ENCODE data around the gene HK2. TPM values are rescaled to one million over a fixed set of nuclear protein-coding genes. Genes with fewer than 3 reads are reported as not detected.
"Not testable (repeated sequence)": the region's sequence is repeated elsewhere in the genome, so short reads cannot be mapped to it uniquely, and the experiment has no call there.

The HK2 gene
- total RNA-seq, 1 experiment from 2014 or later = 27.8 TPM

- Histone ChIP-seq H3K27me3 (no peaks in the 10 kb centered on the region), H3K4me3 (no peak overlapping the region), H3K36me3 (no peaks in the 10 kb centered on the region; the same call in 1 of the 2 replicates), H3K9me3 (no peaks in the 10 kb centered on the region)
- DNase-seq = no peak
Measured at GRCh38 chr2:74828543-74828942, 5.4 kb upstream of the HK2 start.

- DNase-seq = peak; percentile 10
- no peak overlapping the region for H3K4me3 ChIP-seq
Measured at GRCh38 chr2:74831693-74832530, 2.0 kb upstream of the HK2 start.

GRCh38 chr2:74834234-74834791 lies 386 bp downstream of the HK2 start:
- peak; percentile 34 for DNase-seq
- H3K9me3 ChIP-seq = not testable (repeated sequence)
- peaks cover 12% of the 10 kb centered on the region; the same call in 1 of the 2 replicates for H3K36me3 ChIP-seq

More at GRCh38 chr2:74831693-74832530, 2.0 kb upstream of the HK2 start:
- Histone ChIP-seq H3K36me3 (peaks cover 3% of the 10 kb centered on the region; the same call in 1 of the 2 replicates), H3K9me3 (no peaks in the 10 kb centered on the region), H3K27me3 (no peaks in the 10 kb centered on the region)

GRCh38 chr2:74834792-74835755 lies 1.1 kb downstream of the HK2 start:
- no peaks in the 10 kb centered on the region for H3K9me3 ChIP-seq
- DNase-seq = peak; percentile 84
- peaks cover 12% of the 10 kb centered on the region; the same call in 1 of the 2 replicates for H3K36me3 ChIP-seq
- H3K27me3 ChIP-seq = no peaks in the 10 kb centered on the region
- peak overlapping the region; percentile 83 for H3K4me3 ChIP-seq

More at GRCh38 chr2:74834234-74834791, 386 bp downstream of the HK2 start:
- H3K27me3 ChIP-seq = not testable (repeated sequence)
- H3K4me3 ChIP-seq = peak overlapping the region; percentile 83

- DNase-seq = no peak
- no peaks in the 10 kb centered on the region for H3K27me3 ChIP-seq
- H3K36me3 ChIP-seq = peaks cover 12% of the 10 kb centered on the region; the same call in 1 of the 2 replicates
- H3K9me3 ChIP-seq = no peaks in the 10 kb centered on the region
- peak overlapping the region; percentile 83 for H3K4me3 ChIP-seq
Measured at GRCh38 chr2:74835831-74836674, 2.1 kb downstream of the HK2 start.

- H3K4me3 ChIP-seq = peak overlapping the region; percentile 83
- no peaks in the 10 kb centered on the region for H3K9me3 ChIP-seq
- no peak for DNase-seq
- peaks cover 12% of the 10 kb centered on the region; the same call in 1 of the 2 replicates for H3K36me3 ChIP-seq
- H3K27me3 ChIP-seq = no peaks in the 10 kb centered on the region
Measured at GRCh38 chr2:74836675-74837401, 2.9 kb downstream of the HK2 start.

- no peak for DNase-seq
- no peaks in the 10 kb centered on the region for H3K27me3 ChIP-seq
- H3K36me3 ChIP-seq = peaks cover 18% of the 10 kb centered on the region
- H3K9me3 ChIP-seq = no peaks in the 10 kb centered on the region
- no peak overlapping the region for H3K4me3 ChIP-seq
Measured at GRCh38 chr2:74841641-74842040, 7.7 kb downstream of the HK2 start.

- peak; percentile 65 for DNase-seq
- Histone ChIP-seq H3K4me3 (no peak overlapping the region), H3K9me3 (no peaks in the 10 kb centered on the region), H3K36me3 (peaks cover 15% of the 10 kb centered on the region), H3K27me3 (no peaks in the 10 kb centered on the region)
Measured at GRCh38 chr2:74843433-74843832, 9.5 kb downstream of the HK2 start.

- Histone ChIP-seq H3K4me3 (no peak overlapping the region), H3K27me3 (no peaks in the 10 kb centered on the region), H3K9me3 (no peaks in the 10 kb centered on the region), H3K36me3 (peaks cover 11% of the 10 kb centered on the region)
- no peak for DNase-seq
Measured at GRCh38 chr2:74843899-74844298, 10.0 kb downstream of the HK2 start.

- Histone ChIP-seq H3K4me3 (no peak overlapping the region), H3K27me3 (no peaks in the 10 kb centered on the region), H3K9me3 (no peaks in the 10 kb centered on the region)
Measured at GRCh38 chr2:74844752-74845151, 10.8 kb downstream of the HK2 start.

DNA sequence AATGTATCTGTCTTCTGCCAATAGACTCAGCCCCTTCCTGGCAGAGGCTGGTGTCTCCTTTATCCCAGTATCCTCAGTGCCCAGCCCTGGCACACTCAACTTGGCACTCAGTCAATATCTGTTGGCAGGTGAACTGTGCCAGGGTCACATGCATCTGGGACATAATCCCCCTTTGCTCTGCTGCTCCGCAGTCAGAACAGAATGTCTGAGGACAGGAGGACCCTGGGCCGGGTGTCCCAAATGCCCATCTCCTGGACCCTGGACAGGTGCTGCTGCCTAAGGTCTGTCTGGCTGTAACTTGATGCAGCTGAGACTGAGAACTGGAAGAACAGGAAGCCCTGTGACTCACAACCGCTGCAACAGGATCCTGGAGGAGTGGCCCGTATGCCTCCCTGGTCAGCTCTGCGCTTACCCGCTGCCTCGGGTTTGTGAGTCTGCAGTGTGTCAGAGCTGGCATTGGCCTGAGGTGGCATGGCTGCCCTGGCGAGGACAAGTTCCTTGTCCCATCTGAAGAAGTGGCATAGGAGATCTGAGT lies 11.4 kb downstream of the HK2 start:
- peaks cover 13% of the 10 kb centered on the region for H3K36me3 ChIP-seq
- DNase-seq = peak; percentile 98
- H3K4me3 ChIP-seq = no peak overlapping the region
- H3K9me3 ChIP-seq = no peaks in the 10 kb centered on the region
- no peaks in the 10 kb centered on the region for H3K27me3 ChIP-seq

More at GRCh38 chr2:74844752-74845151, 10.8 kb downstream of the HK2 start:
- H3K36me3 ChIP-seq = peaks cover 9% of the 10 kb centered on the region
- no peak for DNase-seq

DNA sequence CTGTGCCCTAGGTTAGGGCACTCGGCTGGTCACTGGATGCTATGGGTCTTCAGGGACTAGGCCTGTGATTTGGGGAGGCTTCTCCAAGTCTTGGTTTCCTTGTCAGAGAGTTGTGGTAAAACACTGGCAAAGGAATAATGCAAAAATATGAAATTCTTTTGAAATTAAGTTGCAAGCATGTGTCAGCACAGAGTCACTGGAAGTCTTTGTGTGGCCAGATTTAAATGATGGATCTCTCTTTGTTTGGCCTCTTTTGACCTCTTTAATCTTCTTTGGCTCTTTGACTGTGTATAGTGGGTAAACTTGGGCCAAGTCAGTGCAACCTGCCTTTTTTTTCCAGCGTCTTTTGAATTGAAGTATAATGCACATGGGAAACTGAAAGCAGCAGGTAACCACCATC lies 12.1 kb downstream of the HK2 start:
- Histone ChIP-seq H3K4me3 (no peak overlapping the region), H3K27me3 (no peaks in the 10 kb centered on the region), H3K9me3 (no peaks in the 10 kb centered on the region), H3K36me3 (peaks cover 13% of the 10 kb centered on the region)
- no peak for DNase-seq

DNA sequence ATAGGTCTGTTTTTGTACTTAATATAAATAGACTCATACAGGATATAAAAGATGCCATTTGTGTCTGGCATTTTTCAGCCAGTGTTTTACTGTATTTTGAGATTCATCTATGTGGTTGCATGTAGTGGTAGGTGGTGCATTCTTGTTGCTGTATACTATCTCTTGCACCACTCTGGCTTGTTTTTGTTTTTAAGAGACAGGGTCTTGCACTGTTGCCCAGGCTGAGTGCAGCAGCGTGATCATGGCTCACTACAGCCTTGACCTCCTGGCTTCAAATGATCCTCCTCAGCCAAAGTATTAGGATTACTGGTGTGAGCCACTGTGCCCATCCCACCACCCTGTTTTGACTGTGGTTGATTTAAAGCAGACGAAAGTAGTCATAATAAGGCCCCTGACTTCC lies 12.6 kb downstream of the HK2 start:
- Histone ChIP-seq H3K9me3 (no peaks in the 10 kb centered on the region), H3K36me3 (peaks cover 16% of the 10 kb centered on the region), H3K27me3 (no peaks in the 10 kb centered on the region), H3K4me3 (no peak overlapping the region)
- DNase-seq = no peak

DNA sequence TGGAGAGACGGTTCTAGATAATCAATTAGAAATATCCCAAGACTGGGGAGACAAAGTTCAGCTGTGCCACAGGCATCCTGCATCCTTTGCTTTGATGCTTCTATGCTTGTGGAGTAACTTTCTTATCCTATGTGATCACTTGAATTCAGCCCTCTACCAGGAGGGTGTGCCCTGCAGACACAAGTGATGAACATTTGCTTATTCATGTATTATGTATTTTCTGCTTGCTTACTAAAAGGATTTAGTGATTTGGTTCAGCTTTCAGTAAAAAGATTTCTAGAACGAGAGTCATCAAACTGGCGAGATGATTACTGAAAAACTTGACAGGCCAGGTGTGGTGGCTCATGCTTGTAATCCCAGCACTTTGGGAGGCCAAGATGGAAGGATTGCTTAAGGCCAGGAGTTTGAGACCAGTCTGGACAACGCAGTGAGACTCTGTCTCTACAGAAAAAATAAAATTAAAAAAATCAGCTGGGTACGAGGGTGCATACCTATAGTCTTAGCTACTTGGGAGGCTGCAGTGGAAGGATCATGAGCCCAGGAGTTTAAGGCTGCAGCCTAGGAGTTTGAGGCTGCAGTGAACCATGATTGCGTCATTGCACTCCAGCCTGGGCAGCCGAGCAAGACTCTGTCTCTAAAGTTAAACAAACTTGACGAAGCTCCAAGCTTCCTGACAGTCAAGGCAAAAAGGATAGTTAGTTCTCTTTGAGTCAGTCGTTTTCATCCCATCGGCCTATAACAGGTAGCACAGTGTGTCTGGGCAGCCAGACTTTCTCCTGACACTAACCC lies 13.3 kb downstream of the HK2 start:
- Histone ChIP-seq H3K9me3 (no peaks in the 10 kb centered on the region), H3K4me3 (no peak overlapping the region), H3K36me3 (peaks cover 16% of the 10 kb centered on the region), H3K27me3 (no peaks in the 10 kb centered on the region)
- no peak for DNase-seq

Measured in MG63 (cell line).